Right cardiac atrium (tissue), 5 donors: Measurements from ENCODE around the gene KLF14. TPM values are rescaled to one million over a fixed set of nuclear protein-coding genes. Genes with fewer than 3 reads are reported as not detected.
A peak's percentile ranks its signal among the peaks of the same experiment; 100 is the strongest.

Experiments used
- ATAC-seq, 2 donors: fragments of 200-7000 bp; cut with Tn5 transposase; one replicate each; pipeline versions ENCODE4 v1.8.0 to v1.9.1; 2020; ENCODE audit warnings: moderate library complexity in 2 of 2, mild to moderate bottlenecking in 1 of 2
- DNase-seq, 3 donors: peaks; one replicate each; pipeline ENCODE4 v3.0.0-alpha.2; 2020
- H3K27ac ChIP-seq: one replicate; pipeline ENCODE4 v1.5.1; 2013; ENCODE audit warnings: mild to moderate bottlenecking, low read length, control low read depth, moderate library complexity
- H3K27me3 ChIP-seq: one replicate; pipeline ENCODE4 v1.6.1; 2013; ENCODE audit not compliant: control insufficient read depth, insufficient read depth
- H3K4me1 ChIP-seq: one replicate; pipeline ENCODE4 v1.6.1; 2013; ENCODE audit warnings: low read length; ENCODE audit not compliant: control insufficient read depth, insufficient read depth
- H3K4me3 ChIP-seq: one replicate; pipeline ENCODE4 v1.5.1; 2013; ENCODE audit warnings: low read length, control low read depth
- H3K9me3 ChIP-seq: one replicate; pipeline ENCODE4 v1.6.1; 2013; ENCODE audit warnings: low read length; ENCODE audit not compliant: control insufficient read depth
- WGBS: extraction: QIAGEN DNeasy Blood & Tissue Kit; methylation state at CpG from one replicate; pipeline ENCODE4 v1.1.7; 2013; 5-methylcytosine and 5-hydroxymethylcytosine counted together
- intact Hi-C, 4 donors: fragments of 100-400 bp; cut with DNase I; formaldehyde crosslinking; loops; one replicate each; pipeline versions ENCODE4 v1.11.0 to v1.14.0; 2022 to 2023
- polyA plus RNA-seq: library from polyadenylated mRNA; stranded (reverse); fragments of 200-250 nt; gene quantifications from one replicate; pipeline ENCODE4 v1.2.3, GENCODE V29; 2013
- total RNA-seq, 4 donors: library from RNA; stranded (reverse); fragmentation: NEBNext Ultra II Directional; extraction: Animal tissue kit (Norgen Biotek cat#: 25700); gene quantifications; one replicate each; pipeline ENCODE4 v1.2.1, GENCODE V29; 2021
- donor health status: healthy with polysubstance abuse.
- donor health status: DM: no; HTN: yes; CAD: no.
- donor health status: DM: no; HTN: no; CAD: no.
- donor health status: DM: no; HTN: yes; CAD: no; lungs with severe emphysema.
- donor health status: DM: yes; HTN: yes; CAD: no.

KLF14 gene
- total and polyA plus RNA-seq, 5 donors: 0.09 to 0.57 (median 0.15) TPM

- 90% methylated on average over 5 of the region's 5 CpGs for WGBS
- intact Hi-C loops: no loop called here
- DNase-seq (no peak), ATAC-seq (no peak)
- H3K27ac ChIP-seq: no peak overlapping the region
- H3K4me3 ChIP-seq: no peak overlapping the region
- H3K9me3 ChIP-seq: no peaks in the 10 kb centered on the region
- no peaks in the 10 kb centered on the region for H3K4me1 ChIP-seq
- H3K27me3 ChIP-seq: no peaks in the 10 kb centered on the region
These were observed 14.8 kb upstream of the KLF14 start for GRCh38 chr7:130748531-130749389.

- Histone ChIP-seq H3K4me1 (no peaks in the 10 kb centered on the region), H3K4me3 (no peak overlapping the region), H3K27ac (no peak overlapping the region), H3K9me3 (no peaks in the 10 kb centered on the region), H3K27me3 (peaks cover 3% of the 10 kb centered on the region)
- ATAC-seq (no peak), DNase-seq (no peak)
- WGBS: 28% methylated on average over 3 of the region's 3 CpGs
- intact Hi-C loops: no loop called here
These were observed 7.5 kb upstream of the KLF14 start for GRCh38 chr7:130741331-130741995.

- no peak overlapping the region for H3K4me3 ChIP-seq
- ATAC-seq (no peak), DNase-seq (no peak)
- no peaks in the 10 kb centered on the region for H3K4me1 ChIP-seq
- WGBS: 60% methylated on average over 4 of the region's 4 CpGs
- intact Hi-C loops: no loop called here
- no peak overlapping the region for H3K27ac ChIP-seq
- no peaks in the 10 kb centered on the region for H3K9me3 ChIP-seq
- H3K27me3 ChIP-seq: peaks cover 5% of the 10 kb centered on the region
These were observed 6.6 kb upstream of the KLF14 start for GRCh38 chr7:130740606-130741005.

- H3K9me3 ChIP-seq: peaks cover 12% of the 10 kb centered on the region
- peaks cover 4% of the 10 kb centered on the region for H3K27me3 ChIP-seq
- H3K4me3 ChIP-seq: no peak overlapping the region
- ATAC-seq (no peak), DNase-seq (no peak)
- no peaks in the 10 kb centered on the region for H3K4me1 ChIP-seq
- no peak overlapping the region for H3K27ac ChIP-seq
- intact Hi-C loops: no loop called here
- 59% methylated on average over 5 of the region's 5 CpGs for WGBS
These were observed 2.4 kb upstream of the KLF14 start for GRCh38 chr7:130736298-130736900.

- H3K9me3 ChIP-seq: peaks cover 14% of the 10 kb centered on the region
These were observed 1.1 kb upstream of the KLF14 start for GRCh38 chr7:130734815-130735716.

GRCh38 chr7:130732980-130733930 is 752 bp downstream of the KLF14 start:
- intact Hi-C loops: no loop called here
- DNase-seq: peak; percentile 22 to 56 (median 56)
- Histone ChIP-seq H3K27ac (no peak overlapping the region), H3K4me3 (peak overlapping the region; percentile 89), H3K9me3 (peaks cover 14% of the 10 kb centered on the region), H3K4me1 (no peaks in the 10 kb centered on the region), H3K27me3 (peaks cover 3% of the 10 kb centered on the region)
- peak; percentile 38 to 58 for ATAC-seq
- 10% methylated on average over 100 of the region's 100 CpGs for whole genome bisulfite sequencing

More at GRCh38 chr7:130734815-130735716, 1.1 kb upstream of the KLF14 start:
- intact Hi-C loops: no loop called here
- 17% methylated on average over 13 of the region's 13 CpGs for WGBS
- no peak for ATAC-seq
- Histone ChIP-seq H3K4me3 (peak overlapping the region; percentile 89), H3K27me3 (peaks cover 3% of the 10 kb centered on the region), H3K27ac (no peak overlapping the region), H3K4me1 (no peaks in the 10 kb centered on the region)
- DNase-seq: no peak

- ATAC-seq (peak in 1 of 2 donors; percentile 52), DNase-seq (no peak)
- Histone ChIP-seq H3K4me1 (no peaks in the 10 kb centered on the region), H3K4me3 (no peak overlapping the region), H3K27ac (no peak overlapping the region), H3K9me3 (no peaks in the 10 kb centered on the region), H3K27me3 (no peaks in the 10 kb centered on the region)
- WGBS: 66% methylated on average over 4 of the region's 4 CpGs
- intact Hi-C loops: loop anchor here in 1 of 4 donors (10.0 kb wide), 2 partner anchors 479 to 649 kb away; partner anchors contain the start of gene KLHDC10
These were observed 10.2 kb downstream of the KLF14 start for GRCh38 chr7:130723784-130724183.

- peak; percentile 82 to 90 (median 85) for DNase-seq
- Histone ChIP-seq H3K27me3 (no peaks in the 10 kb centered on the region), H3K4me1 (no peaks in the 10 kb centered on the region), H3K9me3 (no peaks in the 10 kb centered on the region), H3K27ac (no peak overlapping the region), H3K4me3 (no peak overlapping the region)
- WGBS: 15% methylated on average over 5 of the region's 5 CpGs
- intact Hi-C loops: loop anchor here in 1 of 4 donors (10.0 kb wide), 2 partner anchors 477 to 647 kb away; partner anchors contain the start of gene KLHDC10
- ATAC-seq: peak; percentile 98
These were observed 12.3 kb downstream of the KLF14 start for GRCh38 chr7:130721486-130722277.

GRCh38 chr7:130719541-130719940 is 14.5 kb downstream of the KLF14 start:
- Histone ChIP-seq H3K4me3 (no peak overlapping the region), H3K4me1 (no peaks in the 10 kb centered on the region), H3K27me3 (no peaks in the 10 kb centered on the region), H3K9me3 (no peaks in the 10 kb centered on the region), H3K27ac (no peak overlapping the region)
- intact Hi-C loops: no loop called here
- no peak for DNase-seq
- ATAC-seq: no peak
- 65% methylated on average over 2 of the region's 2 CpGs for WGBS
